Uterus (tissue), 4 donors: ENCODE results near the gene BAHCC1. TPM values are rescaled to one million over a fixed set of nuclear protein-coding genes. Genes with fewer than 3 reads are reported as not detected.

Experiments
- DNase-seq, 2 donors: peaks; one replicate each; pipeline ENCODE4 v3.0.0-alpha.2; 2019 to 2020
- H3K27ac ChIP-seq, 2 donors: fragments of 200-600 bp; sonication (generic); 1 replicate in 1 of 2; 2 replicates in 1 of 2; pipeline ENCODE4 v1.5.1; 2016 to 2018
- H3K27me3 ChIP-seq, 2 donors: fragments of 200-600 bp; sonication (generic); one replicate each; pipeline ENCODE4 v1.5.1; 2018 to 2019; ENCODE audit warnings: control low read depth in 1 of 2
- H3K36me3 ChIP-seq, 2 donors: fragments of 200-600 bp; sonication (generic); one replicate each; pipeline ENCODE4 v1.5.1; 2019; ENCODE audit warnings: control low read depth in 1 of 2
- H3K4me1 ChIP-seq, 2 donors: fragments of 200-600 bp; sonication (generic); one replicate each; pipeline ENCODE4 v1.5.1; 2018 to 2019; ENCODE audit warnings: control low read depth in 1 of 2
- H3K4me3 ChIP-seq, 2 donors: fragments of 200-600 bp; sonication (generic); 1 replicate in 1 of 2; 2 replicates in 1 of 2; pipeline ENCODE4 v1.5.1; 2018 to 2019; ENCODE audit warnings: mild to moderate bottlenecking in 1 of 2
- H3K9me3 ChIP-seq, 2 donors: fragments of 200-600 bp; sonication (generic); one replicate each; pipeline ENCODE4 v1.5.1; 2019; ENCODE audit warnings: control low read depth in 1 of 2
- POLR2A ChIP-seq, 2 donors: fragments of 450-650 bp; IDR thresholded peaks; one replicate each; pipeline ENCODE4 v1.6.1; 2016; ENCODE audit warnings: antibody characterized with exemption in 2 of 2, mild to moderate bottlenecking in 1 of 2, moderate library complexity in 1 of 2
- intact Hi-C: fragments of 100-400 bp; cut with DNase I; formaldehyde crosslinking; loops from one replicate; pipeline ENCODE4 v1.15.1; 2023; ENCODE audit warnings: low total_unique reads
- total RNA-seq, 4 donors: library from RNA; depleted of rRNA in 3 of 4; stranded (reverse); fragments of >200 nt in 3 of 4; gene quantifications; one replicate each; pipeline versions ENCODE4 v1.1.0 to v1.2.4, GENCODE V29; 2014 to 2023
- TF ChIP-seq, protein P1 (sequence below), 4 experiments: fragments of 200-600 bp in 2 of 4; fragments of 450-650 bp in 2 of 4; sonication (generic) in 2 of 4; IDR thresholded peaks; one replicate each; pipeline ENCODE4 v1.5.1; 2016 to 2019; ENCODE audit warnings: antibody characterized with exemption in 4 of 4, mild to moderate bottlenecking in 2 of 4, moderate library complexity in 1 of 4
- donor health status: DM: yes; HTN: yes; CAD: no.

BAHCC1 gene
- total RNA-seq, 4 donors from 2014 or later = 1.5 to 34.1 (median 8.5) TPM

- no peak for DNase-seq
- Histone ChIP-seq H3K4me1 (peaks cover 0 to 10% of the 10 kb centered on the region in 2 donors), H3K36me3 (no peaks in the 10 kb centered on the region), H3K4me3 (no peak overlapping the region), H3K9me3 (no peaks in the 10 kb centered on the region), H3K27me3 (no peaks in the 10 kb centered on the region), H3K27ac (no peak overlapping the region)
- intact Hi-C loops = no loop called here
- TF ChIP-seq POLR2A (IDR thresholded peaks at IDR 0.05) = no peak
- TF ChIP-seq, protein P1, sequence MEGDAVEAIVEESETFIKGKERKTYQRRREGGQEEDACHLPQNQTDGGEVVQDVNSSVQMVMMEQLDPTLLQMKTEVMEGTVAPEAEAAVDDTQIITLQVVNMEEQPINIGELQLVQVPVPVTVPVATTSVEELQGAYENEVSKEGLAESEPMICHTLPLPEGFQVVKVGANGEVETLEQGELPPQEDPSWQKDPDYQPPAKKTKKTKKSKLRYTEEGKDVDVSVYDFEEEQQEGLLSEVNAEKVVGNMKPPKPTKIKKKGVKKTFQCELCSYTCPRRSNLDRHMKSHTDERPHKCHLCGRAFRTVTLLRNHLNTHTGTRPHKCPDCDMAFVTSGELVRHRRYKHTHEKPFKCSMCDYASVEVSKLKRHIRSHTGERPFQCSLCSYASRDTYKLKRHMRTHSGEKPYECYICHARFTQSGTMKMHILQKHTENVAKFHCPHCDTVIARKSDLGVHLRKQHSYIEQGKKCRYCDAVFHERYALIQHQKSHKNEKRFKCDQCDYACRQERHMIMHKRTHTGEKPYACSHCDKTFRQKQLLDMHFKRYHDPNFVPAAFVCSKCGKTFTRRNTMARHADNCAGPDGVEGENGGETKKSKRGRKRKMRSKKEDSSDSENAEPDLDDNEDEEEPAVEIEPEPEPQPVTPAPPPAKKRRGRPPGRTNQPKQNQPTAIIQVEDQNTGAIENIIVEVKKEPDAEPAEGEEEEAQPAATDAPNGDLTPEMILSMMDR (IDR thresholded peaks at IDR 0.05) = no peak
Measured at GRCh38 chr17:81410852-81411251, 15.6 kb downstream of the BAHCC1 start.

DNA sequence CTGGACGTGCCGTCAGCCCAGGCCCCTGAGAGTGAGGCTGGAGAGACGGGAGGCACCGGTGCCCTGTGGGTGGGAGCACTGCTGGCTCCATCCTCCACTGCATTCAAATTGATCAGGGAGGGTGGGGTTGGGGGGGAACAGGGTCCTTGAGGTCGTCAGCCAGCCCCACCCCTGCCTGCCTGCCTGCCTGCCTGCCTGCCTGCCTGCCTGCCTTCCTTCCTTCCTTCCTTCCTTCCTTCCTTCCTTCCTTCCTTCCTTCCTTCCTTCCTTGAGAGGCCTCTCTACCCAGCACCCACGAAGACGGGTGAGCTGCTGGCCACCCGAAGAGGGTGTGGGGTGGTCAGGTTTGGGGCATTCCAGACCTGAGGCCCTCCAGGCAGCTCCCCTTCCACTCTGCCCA, 16.0 kb downstream of the BAHCC1 start:
- H3K9me3 ChIP-seq = no peaks in the 10 kb centered on the region
- TF ChIP-seq, protein P1 (IDR thresholded peaks at IDR 0.05) = no peak
- no peak for TF ChIP-seq POLR2A (IDR thresholded peaks at IDR 0.05)
- intact Hi-C loops = no loop called here
- no peaks in the 10 kb centered on the region for H3K36me3 ChIP-seq
- peaks cover 0 to 6% of the 10 kb centered on the region in 2 donors for H3K4me1 ChIP-seq
- DNase-seq = no peak
- no peak overlapping the region for H3K4me3 ChIP-seq
- H3K27ac ChIP-seq = no peak overlapping the region
- H3K27me3 ChIP-seq = no peaks in the 10 kb centered on the region

DNA sequence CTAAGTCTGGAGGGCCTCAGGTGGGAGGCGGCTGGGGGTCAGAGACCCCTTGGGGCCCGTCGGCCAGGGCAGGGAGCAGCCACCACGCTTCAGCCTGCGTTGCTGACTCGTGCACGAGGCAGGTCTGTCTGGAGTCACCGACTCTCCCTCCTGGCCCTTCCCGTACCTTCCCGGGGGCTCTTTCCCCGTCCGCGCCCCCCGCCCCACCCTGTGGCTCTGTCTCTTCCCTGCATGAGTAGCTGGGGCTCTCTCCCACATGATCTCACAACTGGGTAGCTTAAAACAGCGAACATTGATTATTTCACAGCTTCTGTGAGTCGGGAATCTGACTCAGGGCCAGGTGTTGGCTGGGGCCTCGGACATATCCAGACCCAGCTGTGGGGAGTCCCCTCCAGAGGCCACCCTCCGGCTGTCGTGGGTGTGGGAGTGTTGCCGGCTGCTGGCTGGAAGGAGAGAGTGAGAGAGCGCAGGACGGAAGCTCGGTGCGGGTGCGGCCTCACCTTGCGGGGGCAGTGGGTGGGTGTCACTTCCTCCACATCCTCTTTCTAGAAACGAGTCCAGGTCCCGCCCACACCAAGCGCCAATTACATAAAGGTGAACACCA, 17.3 kb downstream of the BAHCC1 start:
- no peak overlapping the region for H3K27ac ChIP-seq
- peak in 1 of 2 donors; percentile 59 for DNase-seq
- no peak overlapping the region for H3K4me3 ChIP-seq
- intact Hi-C loops = no loop called here
- H3K4me1 ChIP-seq = peaks cover 0 to 5% of the 10 kb centered on the region in 2 donors
- no peaks in the 10 kb centered on the region for H3K9me3 ChIP-seq
- H3K27me3 ChIP-seq = no peaks in the 10 kb centered on the region
- H3K36me3 ChIP-seq = no peaks in the 10 kb centered on the region
- no peak for TF ChIP-seq POLR2A (IDR thresholded peaks at IDR 0.05)
- TF ChIP-seq, protein P1 (IDR thresholded peaks at IDR 0.05) = no peak

DNA sequence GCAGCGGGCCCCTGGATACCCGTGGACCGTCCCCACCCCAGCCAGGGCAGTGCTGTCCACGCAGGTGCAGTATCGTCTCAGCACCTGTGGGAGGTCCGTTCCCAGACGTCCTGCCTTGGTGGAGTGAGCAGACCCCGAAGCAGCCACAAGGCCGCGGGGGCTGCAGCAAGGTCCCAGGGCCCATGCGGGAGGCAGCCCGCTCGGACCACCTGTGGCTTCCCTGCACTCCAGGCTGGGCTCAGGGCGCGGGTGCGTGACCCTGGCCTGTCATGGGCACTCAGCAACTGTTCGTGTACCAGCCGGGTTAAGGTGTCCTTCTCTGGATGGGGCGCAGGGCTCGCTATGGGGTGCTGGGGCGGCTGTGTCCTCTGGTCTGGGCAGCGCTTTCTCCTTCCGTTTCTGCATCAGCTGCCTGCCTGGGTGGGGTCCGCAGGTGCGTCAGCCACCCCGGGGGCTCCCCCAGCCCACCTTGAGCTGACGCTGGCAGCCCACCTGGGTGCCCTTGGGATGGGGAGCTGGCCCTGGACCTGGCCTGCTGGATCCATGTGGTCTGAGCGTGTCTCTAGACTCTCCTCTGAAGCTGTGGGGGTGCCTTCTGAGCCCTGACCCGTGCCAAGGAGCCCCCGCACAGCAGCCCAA, 18.4 kb downstream of the BAHCC1 start:
- no peak overlapping the region for H3K27ac ChIP-seq
- no peaks in the 10 kb centered on the region for H3K27me3 ChIP-seq
- no peaks in the 10 kb centered on the region for H3K36me3 ChIP-seq
- H3K4me1 ChIP-seq = peaks cover 0 to 9% of the 10 kb centered on the region in 2 donors
- no peak for DNase-seq
- H3K9me3 ChIP-seq = no peaks in the 10 kb centered on the region
- H3K4me3 ChIP-seq = no peak overlapping the region
- no peak for TF ChIP-seq POLR2A (IDR thresholded peaks at IDR 0.05)
- TF ChIP-seq, protein P1 (IDR thresholded peaks at IDR 0.05) = no peak
- intact Hi-C loops = no loop called here

- TF ChIP-seq POLR2A (IDR thresholded peaks at IDR 0.05) = no peak
- TF ChIP-seq, protein P1 (IDR thresholded peaks at IDR 0.05) = no peak
- intact Hi-C loops = no loop called here
- no peak overlapping the region for H3K4me3 ChIP-seq
- no peaks in the 10 kb centered on the region for H3K27me3 ChIP-seq
- H3K36me3 ChIP-seq = no peaks in the 10 kb centered on the region
- H3K27ac ChIP-seq = no peak overlapping the region
- peaks cover 1 to 18% of the 10 kb centered on the region in 2 donors for H3K4me1 ChIP-seq
- H3K9me3 ChIP-seq = no peaks in the 10 kb centered on the region
- DNase-seq = no peak
Measured at GRCh38 chr17:81414756-81415516, 19.7 kb downstream of the BAHCC1 start.
